Stimulated activated CD4-positive, alpha-beta T cell treated with anti-CD3 and anti-CD28 coated beads, TNF-alpha, amount 100 ng/mL, for 4 hours (primary cell): Measurements from ENCODE around the gene CFB.
"Not testable (repeated sequence)": the region's sequence is repeated elsewhere in the genome, so short reads cannot be mapped to it uniquely, and the experiment has no call there.

Source experiments
- DNase-seq, 3 experiments: peaks; one replicate each; pipeline ENCODE4 v3.0.0-alpha.2; 2020; ENCODE audit warnings: low read depth in 3 of 3

The CFB gene

GRCh38 chr6:31945507-31946369 is at the start of gene CFB:
CFB (plus strand) TSS chr6:31946095; CDS start chr6:31946222, 127 bp downstream.
- DNase-seq, result no peak

GRCh38 chr6:31896493-31896855 is 49.4 kb upstream of the CFB start:
- DNase-seq, result no peak

- DNase-seq, result no peak
Measured at GRCh38 chr6:31896856-31897611, 48.9 kb upstream of the CFB start.

- DNase-seq, result peak; percentile 67 to 72 (median 71)
Measured at GRCh38 chr6:31897612-31898382, 48.1 kb upstream of the CFB start, which contains the start of gene EHMT2. EHMT2 (minus strand) TSS chr6:31897698; CDS start chr6:31897677, 21 bp downstream.

GRCh38 chr6:31898383-31899011 is 47.4 kb upstream of the CFB start:
- DNase-seq, result no peak

GRCh38 chr6:31899215-31899614 is 46.7 kb upstream of the CFB start:
- DNase-seq, result no peak

GRCh38 chr6:31899882-31900722 is 45.8 kb upstream of the CFB start:
- no peak for DNase-seq

GRCh38 chr6:31900917-31901414 is 44.9 kb upstream of the CFB start:
- no peak for DNase-seq

GRCh38 chr6:31901415-31901952 is 44.4 kb upstream of the CFB start:
- DNase-seq, result peak; percentile 50 to 63 (median 62)

- peak; percentile 68 to 71 (median 69) for DNase-seq
Measured at GRCh38 chr6:31901953-31902643, 43.8 kb upstream of the CFB start, which contains the start of gene ZBTB12. ZBTB12 (minus strand) TSS chr6:31902086; CDS start chr6:31901305, 781 bp downstream.

GRCh38 chr6:31903957-31904356 is 41.9 kb upstream of the CFB start:
- no peak for DNase-seq

GRCh38 chr6:31905041-31905440 is 40.9 kb upstream of the CFB start:
- no peak for DNase-seq

- no peak for DNase-seq
Measured at GRCh38 chr6:31906122-31906521, 39.8 kb upstream of the CFB start.

GRCh38 chr6:31906727-31907126 is 39.2 kb upstream of the CFB start:
- DNase-seq, result not testable (repeated sequence)

- no peak for DNase-seq
Measured at GRCh38 chr6:31907158-31907813, 38.6 kb upstream of the CFB start.

- DNase-seq, result not testable (repeated sequence)
Measured at GRCh38 chr6:31908255-31908654, 37.6 kb upstream of the CFB start.

GRCh38 chr6:31908791-31909190 is 37.1 kb upstream of the CFB start:
- DNase-seq, result no peak

GRCh38 chr6:31909298-31909697 is 36.6 kb upstream of the CFB start:
- DNase-seq, result not testable (repeated sequence)
